ENCODE results near the gene ZNF335. TPM values are rescaled to one million over a fixed set of nuclear protein-coding genes. Genes with fewer than 3 reads are reported as not detected.

ZNF335 gene
- total RNA-seq, 2 experiments from 2014 or later: 26.8 to 28.0 TPM

DNA sequence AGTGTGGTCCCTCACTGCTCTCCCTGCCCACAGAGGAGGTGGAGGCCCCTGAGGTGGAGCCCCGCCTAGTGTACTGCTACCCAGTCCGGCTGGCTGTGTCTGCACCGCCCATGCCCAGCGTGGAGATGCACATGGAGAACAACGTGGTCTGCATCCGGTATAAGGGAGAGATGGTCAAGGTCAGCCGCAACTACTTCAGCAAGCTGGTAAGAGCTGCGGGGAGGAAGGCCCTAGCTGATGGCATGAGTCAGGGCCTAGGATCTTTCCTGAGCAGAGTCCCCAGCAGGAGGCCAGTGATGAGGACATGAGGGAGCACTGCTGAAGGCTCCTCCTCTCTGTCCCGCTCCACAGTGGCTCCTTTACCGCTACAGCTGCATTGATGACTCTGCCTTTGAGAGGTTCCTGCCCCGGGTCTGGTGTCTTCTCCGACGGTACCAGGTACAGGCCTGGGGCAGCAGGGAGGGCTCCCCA, 26.3 kb downstream of the ZNF335 start:
- no peak for DNase-seq
- Mint-ChIP-seq H3K4me3 (no peak overlapping the region), H3K9me3 (no peaks in the 10 kb centered on the region), H3K36me3 (ENCODE audit: low read depth) (peaks cover 16% of the 10 kb centered on the region), H3K27me3 (ENCODE audit: low read depth) (no peaks in the 10 kb centered on the region), H3K4me1 (ENCODE audit: low read depth) (peaks cover 10% of the 10 kb centered on the region), H3K27ac (no peak overlapping the region)
- intact Hi-C loops (cut with micrococcal nuclease): no loop called here
- CTCF ChIA-PET: interaction anchor here (2.0 to 3.4 kb wide), 2 partner anchors 8 to 24 kb away, joined by 4 to 23 read pairs; no protein-coding TSS in a partner anchor

DNA sequence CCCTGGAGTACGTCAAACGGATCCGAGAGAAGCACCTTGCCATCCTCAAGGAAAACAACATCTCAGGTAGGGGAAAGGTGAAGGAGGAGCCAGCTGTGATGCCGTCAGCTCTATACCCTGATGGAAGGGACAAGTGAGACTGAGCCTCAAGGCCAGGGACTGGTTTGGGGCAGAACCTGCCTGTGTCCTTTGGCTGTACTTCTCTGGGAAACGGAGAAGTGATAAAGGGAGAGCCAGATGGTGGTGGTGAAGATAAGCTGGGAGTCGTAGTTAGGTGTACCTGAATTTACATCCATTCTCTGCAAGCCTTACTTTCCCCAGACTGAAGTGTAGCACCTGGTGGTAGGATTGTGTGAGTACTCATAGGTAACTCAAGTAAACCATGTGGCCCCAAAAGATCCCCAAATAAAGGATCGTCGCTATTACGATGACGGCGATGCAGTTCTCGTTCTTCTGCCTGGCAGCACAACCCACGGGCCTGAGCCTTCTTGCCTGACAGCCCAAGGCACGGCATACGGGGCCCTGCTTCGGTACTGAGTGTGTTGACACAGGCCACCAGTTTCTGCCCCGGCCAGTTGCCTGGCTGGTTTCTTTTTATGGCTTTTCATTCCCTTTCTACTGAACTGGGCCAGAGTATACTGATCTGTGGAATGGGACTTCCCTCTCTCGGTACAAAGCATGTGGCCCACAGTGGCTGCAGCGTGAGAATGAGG, 26.9 kb downstream of the ZNF335 start:
- no peak overlapping the region for H3K4me3 Mint-ChIP-seq
- peaks cover 17% of the 10 kb centered on the region for H3K36me3 Mint-ChIP-seq (ENCODE audit: low read depth)
- H3K27me3 Mint-ChIP-seq (ENCODE audit: low read depth): no peaks in the 10 kb centered on the region
- H3K4me1 Mint-ChIP-seq (ENCODE audit: low read depth): peaks cover 10% of the 10 kb centered on the region
- no peaks in the 10 kb centered on the region for H3K9me3 Mint-ChIP-seq
- CTCF ChIA-PET: interaction anchor here (1.2 to 3.4 kb wide), 3 partner anchors 11 to 146 kb away, joined by 4 to 23 read pairs (median 7); no protein-coding TSS in a partner anchor
- DNase-seq: no peak
- H3K27ac Mint-ChIP-seq: no peak overlapping the region
- intact Hi-C loops (cut with micrococcal nuclease): no loop called here

DNA sequence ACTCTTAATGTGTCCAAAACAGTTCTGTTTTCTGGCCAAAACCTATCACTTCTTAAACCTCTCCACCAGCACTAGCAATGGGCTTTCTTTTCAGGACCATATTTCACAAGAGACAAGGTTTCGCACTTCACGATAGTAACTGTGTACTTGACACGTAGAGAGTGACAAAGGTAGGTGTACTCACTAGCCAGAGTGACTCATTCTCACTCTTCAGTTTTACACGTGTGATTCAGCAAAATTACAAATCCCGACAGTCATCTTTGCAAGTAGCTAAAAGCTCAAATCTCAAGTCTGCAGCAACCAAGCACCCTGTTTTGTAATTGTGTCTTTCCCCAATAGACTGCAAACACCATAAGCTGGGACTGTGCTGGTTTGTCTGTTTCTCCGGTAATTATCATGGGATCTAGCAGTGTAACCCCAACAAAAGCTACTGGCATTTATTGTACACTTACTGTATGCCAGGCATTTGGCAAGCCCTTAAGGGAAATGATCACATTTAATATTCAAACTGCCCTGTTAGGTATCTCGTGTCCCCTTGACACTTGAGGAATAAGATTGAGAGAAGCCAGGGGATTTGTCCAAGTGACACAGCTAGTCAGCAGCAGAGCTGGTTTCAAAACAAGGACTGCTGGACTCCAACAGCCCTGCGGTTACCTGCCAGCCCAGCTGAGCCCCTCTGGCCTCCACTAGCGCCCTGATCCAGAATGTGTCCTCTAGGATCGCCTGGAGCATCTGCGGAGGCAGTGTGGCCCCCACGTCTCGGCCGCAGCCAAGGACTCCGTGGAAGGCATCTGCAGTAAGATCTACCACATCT, 27.6 kb downstream of the ZNF335 start:
- CTCF ChIA-PET: interaction anchor here (0.9 to 3.4 kb wide), 4 partner anchors 11 to 173 kb away, joined by 3 to 23 read pairs (median 6); no protein-coding TSS in a partner anchor
- Mint-ChIP-seq H3K36me3 (ENCODE audit: low read depth) (peaks cover 24% of the 10 kb centered on the region), H3K27me3 (ENCODE audit: low read depth) (no peaks in the 10 kb centered on the region), H3K4me3 (no peak overlapping the region), H3K9me3 (no peaks in the 10 kb centered on the region), H3K4me1 (ENCODE audit: low read depth) (peaks cover 10% of the 10 kb centered on the region), H3K27ac (peak overlapping the region; percentile 67)
- intact Hi-C loops (cut with micrococcal nuclease): no loop called here
- DNase-seq: no peak

DNA sequence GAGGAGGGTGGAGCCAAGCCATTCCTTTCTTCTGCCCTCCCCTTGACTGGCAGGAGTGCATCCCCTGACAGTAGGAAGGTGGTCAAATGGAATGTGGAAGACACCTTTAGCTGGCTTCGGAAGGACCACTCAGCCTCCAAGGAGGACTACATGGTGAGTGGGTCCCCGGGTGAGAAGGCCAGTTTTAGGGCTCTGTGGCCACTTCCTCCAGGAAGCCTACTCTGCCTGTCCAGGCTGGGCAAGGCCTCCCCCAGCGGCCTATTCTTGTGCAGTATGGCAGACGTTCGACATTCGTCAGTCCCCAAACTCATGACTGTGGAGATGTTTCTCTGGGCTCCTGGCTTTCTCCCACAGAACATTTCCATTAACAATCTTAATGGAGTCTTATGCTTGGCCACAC, 28.4 kb downstream of the ZNF335 start:
- intact Hi-C loops (cut with micrococcal nuclease): no loop called here
- Mint-ChIP-seq H3K4me3 (no peak overlapping the region), H3K4me1 (ENCODE audit: low read depth) (peaks cover 10% of the 10 kb centered on the region), H3K27me3 (ENCODE audit: low read depth) (no peaks in the 10 kb centered on the region), H3K27ac (peak overlapping the region; percentile 67), H3K9me3 (no peaks in the 10 kb centered on the region), H3K36me3 (ENCODE audit: low read depth) (peaks cover 23% of the 10 kb centered on the region)
- CTCF ChIA-PET: interaction anchor here (0.9 to 3.4 kb wide), 4 partner anchors 10 to 172 kb away, joined by 3 to 23 read pairs (median 6); no protein-coding TSS in a partner anchor
- DNase-seq: no peak

GRCh38 chr20:45940469-45940868, 31.5 kb downstream of the ZNF335 start:
- H3K4me3 Mint-ChIP-seq: no peak overlapping the region
- H3K4me1 Mint-ChIP-seq (ENCODE audit: low read depth): peaks cover 31% of the 10 kb centered on the region
- H3K27me3 Mint-ChIP-seq (ENCODE audit: low read depth): no peaks in the 10 kb centered on the region
- no peaks in the 10 kb centered on the region for H3K9me3 Mint-ChIP-seq
- peaks cover 31% of the 10 kb centered on the region for H3K36me3 Mint-ChIP-seq (ENCODE audit: low read depth)
- DNase-seq: no peak
- CTCF ChIA-PET: no interaction called here
- no peak overlapping the region for H3K27ac Mint-ChIP-seq
- intact Hi-C loops (cut with micrococcal nuclease): no loop called here

DNA sequence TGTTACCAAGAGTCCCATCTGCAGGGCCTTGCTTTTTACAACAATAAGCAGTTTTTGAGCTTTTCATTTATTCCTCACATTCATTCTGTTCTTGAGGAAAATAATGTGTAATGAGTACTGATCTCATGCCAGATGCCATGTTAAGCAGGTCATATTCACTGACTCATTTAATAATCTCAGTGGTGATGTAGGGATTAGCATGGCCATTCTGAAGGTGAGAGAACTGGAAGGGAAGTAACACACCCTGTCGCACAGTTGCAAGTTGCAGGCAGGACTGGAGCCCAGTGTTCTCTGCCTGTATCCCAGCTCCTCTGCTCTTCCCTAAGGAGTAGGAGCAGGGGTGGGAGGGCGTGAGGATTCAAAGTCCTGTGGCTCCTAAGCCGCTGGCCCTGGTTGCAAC, 31.9 kb downstream of the ZNF335 start:
- no peak for DNase-seq
- CTCF ChIA-PET: interaction anchor here (0.7 to 1.6 kb wide), 2 partner anchors 25 to 30 kb away, joined by 3 to 8 read pairs; no protein-coding TSS in a partner anchor
- H3K27me3 Mint-ChIP-seq (ENCODE audit: low read depth): no peaks in the 10 kb centered on the region
- no peak overlapping the region for H3K27ac Mint-ChIP-seq
- intact Hi-C loops (cut with micrococcal nuclease): no loop called here
- peaks cover 31% of the 10 kb centered on the region for H3K36me3 Mint-ChIP-seq (ENCODE audit: low read depth)
- H3K4me1 Mint-ChIP-seq (ENCODE audit: low read depth): peaks cover 31% of the 10 kb centered on the region
- no peaks in the 10 kb centered on the region for H3K9me3 Mint-ChIP-seq
- no peak overlapping the region for H3K4me3 Mint-ChIP-seq

GRCh38 chr20:45938727-45939438, 33.1 kb downstream of the ZNF335 start:
- intact Hi-C loops (cut with micrococcal nuclease): no loop called here
- peaks cover 26% of the 10 kb centered on the region for H3K4me1 Mint-ChIP-seq (ENCODE audit: low read depth)
- CTCF ChIA-PET: interaction anchor here (1.0 to 1.6 kb wide), 3 partner anchors 30 to 74 kb away, joined by 3 to 8 read pairs (median 3); no protein-coding TSS in a partner anchor
- no peaks in the 10 kb centered on the region for H3K9me3 Mint-ChIP-seq
- DNase-seq: no peak
- H3K27ac Mint-ChIP-seq: no peak overlapping the region
- H3K36me3 Mint-ChIP-seq (ENCODE audit: low read depth): peaks cover 31% of the 10 kb centered on the region
- no peak overlapping the region for H3K4me3 Mint-ChIP-seq
- no peaks in the 10 kb centered on the region for H3K27me3 Mint-ChIP-seq (ENCODE audit: low read depth)

- CTCF ChIA-PET: interaction anchor here (0.5 to 1.4 kb wide), 6 partner anchors 9 to 241 kb away, joined by 3 to 4 read pairs (median 3); no protein-coding TSS in a partner anchor
- Mint-ChIP-seq H3K9me3 (no peaks in the 10 kb centered on the region), H3K4me1 (ENCODE audit: low read depth) (peaks cover 29% of the 10 kb centered on the region), H3K27ac (peak overlapping the region; percentile 46), H3K4me3 (no peak overlapping the region), H3K27me3 (ENCODE audit: low read depth) (no peaks in the 10 kb centered on the region), H3K36me3 (ENCODE audit: low read depth) (peaks cover 26% of the 10 kb centered on the region)
- intact Hi-C loops (cut with micrococcal nuclease): no loop called here
- DNase-seq: no peak
Observed at GRCh38 chr20:45937765-45938164, 34.2 kb downstream of the ZNF335 start.

GRCh38 chr20:45935416-45936046, 36.5 kb downstream of the ZNF335 start:
- Mint-ChIP-seq H3K4me1 (ENCODE audit: low read depth) (peaks cover 30% of the 10 kb centered on the region), H3K36me3 (ENCODE audit: low read depth) (peaks cover 26% of the 10 kb centered on the region), H3K27ac (peak overlapping the region; percentile 92), H3K4me3 (peak overlapping the region; percentile 85), H3K27me3 (ENCODE audit: low read depth) (no peaks in the 10 kb centered on the region), H3K9me3 (no peaks in the 10 kb centered on the region)
- intact Hi-C loops (cut with micrococcal nuclease): loop anchor here (1.0 kb wide), 5 partner anchors 44 to 154 kb away; partner anchors contain the start of genes ACOT8, CTSA, NCOA5 and NEURL2
- DNase-seq: no peak
- CTCF ChIA-PET: interaction anchor here (2.3 kb wide), 1 partner anchor 35 kb away, joined by 9 read pairs; no protein-coding TSS in a partner anchor

DNA sequence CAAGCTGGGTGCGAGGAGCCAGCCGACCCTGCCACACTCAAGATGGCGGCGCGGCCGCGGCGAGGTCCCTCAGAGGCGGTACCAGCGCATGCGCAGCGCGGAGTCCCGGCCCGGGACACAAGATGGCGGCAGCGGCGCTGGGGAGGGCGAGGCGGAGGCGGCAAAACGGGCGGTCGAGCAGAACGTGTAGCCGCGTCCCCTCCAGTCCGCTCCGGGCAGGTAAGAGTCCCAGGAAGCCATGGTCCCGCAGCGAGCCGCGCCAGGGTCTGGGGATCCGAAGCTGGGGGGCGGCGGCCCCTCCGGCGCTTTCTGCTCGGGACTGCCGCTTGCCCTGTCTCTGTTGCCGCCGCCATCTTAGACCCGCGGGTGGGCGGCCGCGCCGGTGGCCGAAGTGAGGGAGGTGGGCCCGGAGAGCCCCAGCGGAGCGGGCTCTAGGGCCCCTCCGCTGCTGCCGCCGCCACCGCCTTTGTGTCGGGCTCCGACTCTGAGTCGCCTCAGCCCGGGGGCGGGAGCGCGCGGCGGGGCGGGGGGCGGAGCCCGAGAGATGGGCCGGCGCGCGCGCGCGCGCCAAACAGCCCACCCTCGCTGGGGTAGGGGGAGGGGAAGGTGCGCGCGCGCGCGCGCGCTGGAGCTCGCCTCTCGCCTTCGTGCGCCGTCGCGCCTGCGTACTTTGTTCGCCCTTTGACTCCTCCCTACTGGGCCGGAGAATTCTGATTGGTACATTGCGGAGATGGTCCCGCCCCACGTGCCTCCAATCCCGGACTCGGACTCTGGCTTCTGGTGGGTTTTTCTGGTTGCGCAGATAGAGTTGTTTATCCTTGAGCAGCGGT, 37.2 kb downstream of the ZNF335 start, which contains the start of gene PCIF1:
TSS of gene PCIF1 (plus strand) at position 98 of the 830 bp plus-strand sequence. CDS start 4,317 bp downstream, outside the sequence.
- H3K27ac Mint-ChIP-seq: peak within 1 kb of the TSS; percentile 95
- no peaks in the 10 kb centered on the region for H3K27me3 Mint-ChIP-seq (ENCODE audit: low read depth)
- intact Hi-C loops (cut with micrococcal nuclease): loop anchor here (1.0 to 5.0 kb wide), 10 partner anchors 38 to 752 kb away; partner anchors contain the start of genes ACOT8, CTSA, ELMO2 and NCOA5
- peak within 1 kb of the TSS; percentile 93 for H3K4me3 Mint-ChIP-seq
- CTCF ChIA-PET: interaction anchor here (0.5 to 2.5 kb wide), 5 partner anchors 35 to 632 kb away, joined by 3 to 19 read pairs (median 9); no protein-coding TSS in a partner anchor
- peak; percentile 99 for DNase-seq
- no peaks in the 10 kb centered on the region for H3K9me3 Mint-ChIP-seq
- H3K36me3 Mint-ChIP-seq (ENCODE audit: low read depth): peaks cover 22% of the 10 kb centered on the region
- peaks cover 30% of the 10 kb centered on the region for H3K4me1 Mint-ChIP-seq (ENCODE audit: low read depth)

Measured in activated naive CD4-positive, alpha-beta T cell treated with anti-CD3 and anti-CD28 coated beads for 36 hours (primary cell).